Measurements from ENCODE around the gene TRIM42. TPM values are rescaled to one million over a fixed set of nuclear protein-coding genes. Genes with fewer than 3 reads are reported as not detected.

Gene TRIM42
- total RNA-seq, 4 donors from 2014 or later: 0.13 TPM; not detected in 3

GRCh38 chr3:140635276-140635675, 42.6 kb upstream of the TRIM42 start:
- no peak for TF ChIP-seq POLR2A (IDR thresholded peaks at IDR 0.05)
- TF ChIP-seq, protein P1, sequence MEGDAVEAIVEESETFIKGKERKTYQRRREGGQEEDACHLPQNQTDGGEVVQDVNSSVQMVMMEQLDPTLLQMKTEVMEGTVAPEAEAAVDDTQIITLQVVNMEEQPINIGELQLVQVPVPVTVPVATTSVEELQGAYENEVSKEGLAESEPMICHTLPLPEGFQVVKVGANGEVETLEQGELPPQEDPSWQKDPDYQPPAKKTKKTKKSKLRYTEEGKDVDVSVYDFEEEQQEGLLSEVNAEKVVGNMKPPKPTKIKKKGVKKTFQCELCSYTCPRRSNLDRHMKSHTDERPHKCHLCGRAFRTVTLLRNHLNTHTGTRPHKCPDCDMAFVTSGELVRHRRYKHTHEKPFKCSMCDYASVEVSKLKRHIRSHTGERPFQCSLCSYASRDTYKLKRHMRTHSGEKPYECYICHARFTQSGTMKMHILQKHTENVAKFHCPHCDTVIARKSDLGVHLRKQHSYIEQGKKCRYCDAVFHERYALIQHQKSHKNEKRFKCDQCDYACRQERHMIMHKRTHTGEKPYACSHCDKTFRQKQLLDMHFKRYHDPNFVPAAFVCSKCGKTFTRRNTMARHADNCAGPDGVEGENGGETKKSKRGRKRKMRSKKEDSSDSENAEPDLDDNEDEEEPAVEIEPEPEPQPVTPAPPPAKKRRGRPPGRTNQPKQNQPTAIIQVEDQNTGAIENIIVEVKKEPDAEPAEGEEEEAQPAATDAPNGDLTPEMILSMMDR (IDR thresholded peaks at IDR 0.05): no peak

DNA sequence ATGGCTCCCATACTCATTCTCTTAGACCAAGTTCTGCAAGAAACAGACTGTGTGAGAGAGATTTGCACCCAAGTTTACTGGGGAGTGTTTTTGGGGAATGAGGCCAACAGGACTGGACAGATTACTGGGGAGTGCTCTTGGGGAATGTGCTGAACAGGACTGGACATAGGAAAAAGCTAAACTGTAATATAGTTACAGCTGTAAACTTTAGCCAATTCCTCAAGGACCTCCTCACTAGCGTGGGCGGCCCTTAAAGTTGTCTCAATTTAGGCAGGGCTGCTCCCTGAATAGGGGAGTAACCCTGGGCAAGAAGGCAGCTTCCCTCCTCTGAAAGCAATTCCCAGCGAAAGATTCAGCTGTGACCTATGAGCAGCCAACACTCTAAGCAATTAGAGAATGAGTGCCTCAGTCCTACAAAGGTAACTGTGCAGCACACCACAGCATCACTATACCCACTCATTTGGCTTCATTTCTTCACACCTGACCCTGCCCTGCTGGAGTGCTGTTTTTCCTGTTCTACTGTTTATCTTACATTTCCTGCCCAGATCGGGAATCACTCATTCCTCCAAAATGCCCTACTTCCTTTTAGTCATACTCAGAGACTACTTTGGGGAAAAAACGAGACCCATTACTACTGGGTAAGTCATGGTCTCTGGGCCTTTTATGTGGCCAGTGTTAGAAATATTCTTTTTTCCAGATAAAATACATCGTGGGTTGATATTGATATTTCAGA, 41.3 kb upstream of the TRIM42 start:
- Histone ChIP-seq H3K36me3 (no peaks in the 10 kb centered on the region), H3K27me3 (no peaks in the 10 kb centered on the region), H3K9me3 (no peaks in the 10 kb centered on the region), H3K27ac (no peak overlapping the region), H3K4me1 (no peaks in the 10 kb centered on the region), H3K4me3 (replicated peaks in 1 of 3) (no peak overlapping the region)
- WGBS, 2 donors: 54 to 56% methylated on average over 6 of the region's 6 CpGs
- intact Hi-C loops (cut with DNase I): no loop called here
- DNase-seq: no peak
- TF ChIP-seq POLR2A (IDR thresholded peaks at IDR 0.05): no peak
- TF ChIP-seq, protein P1 (IDR thresholded peaks at IDR 0.05): no peak

More at GRCh38 chr3:140635276-140635675, 42.6 kb upstream of the TRIM42 start:
- H3K27me3 ChIP-seq: no peaks in the 10 kb centered on the region
- H3K27ac ChIP-seq: no peak overlapping the region
- H3K4me1 ChIP-seq: no peaks in the 10 kb centered on the region
- no peaks in the 10 kb centered on the region for H3K9me3 ChIP-seq
- H3K36me3 ChIP-seq: no peaks in the 10 kb centered on the region
- no peak overlapping the region for H3K4me3 ChIP-seq (replicated peaks in 1 of 3)
- 77 to 88% methylated on average over 5 of the region's 5 CpGs for WGBS, 2 donors
- no peak for DNase-seq
- intact Hi-C loops (cut with DNase I): no loop called here

- no peaks in the 10 kb centered on the region for H3K4me1 ChIP-seq
- H3K27ac ChIP-seq: no peak overlapping the region
- H3K9me3 ChIP-seq: no peaks in the 10 kb centered on the region
- no peak for TF ChIP-seq POLR2A (IDR thresholded peaks at IDR 0.05)
- TF ChIP-seq, protein P1 (IDR thresholded peaks at IDR 0.05): no peak
- intact Hi-C loops (cut with DNase I): no loop called here
- no peaks in the 10 kb centered on the region for H3K36me3 ChIP-seq
- H3K27me3 ChIP-seq: no peaks in the 10 kb centered on the region
- no peak for DNase-seq
- no peak overlapping the region for H3K4me3 ChIP-seq (replicated peaks in 1 of 3)
- WGBS, 2 donors: 92 to 95% methylated on average over 6 to 17 of the region's 23 CpGs
Measured at GRCh38 chr3:140651287-140651686, 26.6 kb upstream of the TRIM42 start.

DNA sequence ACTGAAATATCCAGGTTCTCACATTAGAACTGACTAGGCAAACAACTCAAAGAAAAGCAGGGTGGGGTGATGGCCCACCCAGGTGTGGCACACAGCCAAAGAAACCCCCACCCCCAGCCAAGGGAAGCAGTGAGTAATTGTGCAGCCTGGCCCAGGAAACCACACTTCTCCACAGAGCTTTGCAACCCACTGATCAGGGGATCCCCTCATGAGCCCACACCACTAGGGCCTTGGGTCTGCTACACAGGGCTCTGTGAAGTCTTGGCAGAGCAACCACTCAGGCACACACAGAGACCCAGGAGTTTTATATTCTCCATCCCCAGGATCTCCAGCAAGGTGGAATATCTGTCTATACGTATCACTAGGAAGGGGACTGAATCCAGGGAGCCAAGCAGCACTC, 22.2 kb upstream of the TRIM42 start:
- H3K27me3 ChIP-seq: no peaks in the 10 kb centered on the region
- H3K27ac ChIP-seq: no peak overlapping the region
- no peak overlapping the region for H3K4me3 ChIP-seq (replicated peaks in 1 of 3)
- no peaks in the 10 kb centered on the region for H3K9me3 ChIP-seq
- DNase-seq: no peak
- intact Hi-C loops (cut with DNase I): no loop called here
- WGBS, 2 donors: 88 to 100% methylated on average over 1 of the region's 1 CpG
- no peaks in the 10 kb centered on the region for H3K36me3 ChIP-seq
- TF ChIP-seq, protein P1 (IDR thresholded peaks at IDR 0.05): no peak
- TF ChIP-seq POLR2A (IDR thresholded peaks at IDR 0.05): no peak
- no peaks in the 10 kb centered on the region for H3K4me1 ChIP-seq

- H3K36me3 ChIP-seq: no peaks in the 10 kb centered on the region
- H3K4me1 ChIP-seq: no peaks in the 10 kb centered on the region
- 34 to 52% methylated on average over 5 of the region's 5 CpGs for WGBS, 2 donors
- no peak overlapping the region for H3K4me3 ChIP-seq (replicated peaks in 1 of 3)
- intact Hi-C loops (cut with DNase I): no loop called here
- H3K27me3 ChIP-seq: no peaks in the 10 kb centered on the region
- no peak for DNase-seq
- no peaks in the 10 kb centered on the region for H3K9me3 ChIP-seq
- no peak overlapping the region for H3K27ac ChIP-seq
- TF ChIP-seq, protein P1 (IDR thresholded peaks at IDR 0.05): no peak
- no peak for TF ChIP-seq POLR2A (IDR thresholded peaks at IDR 0.05)
Measured at GRCh38 chr3:140664111-140664510, 13.8 kb upstream of the TRIM42 start.
